GM18517 (cell line): ENCODE data around the gene NAV3.
A peak's percentile ranks its signal among the peaks of the same experiment; 100 is the strongest.

Source experiments
- ATAC-seq: cut with Tn5 transposase; IDR thresholded peaks from one replicate; pipeline ENCODE4 v1.9.1; 2021; ENCODE audit warnings: mild to moderate bottlenecking, moderate library complexity; ENCODE audit not compliant: unreplicated experiment

NAV3 gene

DNA sequence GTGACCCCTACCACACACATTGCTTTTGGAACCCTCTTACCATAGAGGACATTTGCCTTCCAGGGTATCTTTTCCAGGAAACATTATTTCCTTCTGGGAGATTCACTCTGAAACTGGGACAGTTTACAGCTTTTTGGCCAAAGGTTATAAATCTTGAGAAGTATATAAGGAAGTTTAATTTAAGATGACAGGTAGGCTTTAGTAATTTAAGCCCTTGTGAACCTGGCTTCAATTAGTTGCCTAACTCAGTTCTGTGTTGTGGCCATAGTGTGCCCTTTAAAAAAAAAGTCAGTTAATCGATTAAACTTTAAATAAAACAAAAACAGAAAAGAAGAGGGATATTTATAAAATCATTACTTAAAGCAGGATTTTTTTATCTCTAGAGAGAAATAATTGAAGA, 142.9 kb downstream of the NAV3 start:
- ATAC-seq: no peak

DNA sequence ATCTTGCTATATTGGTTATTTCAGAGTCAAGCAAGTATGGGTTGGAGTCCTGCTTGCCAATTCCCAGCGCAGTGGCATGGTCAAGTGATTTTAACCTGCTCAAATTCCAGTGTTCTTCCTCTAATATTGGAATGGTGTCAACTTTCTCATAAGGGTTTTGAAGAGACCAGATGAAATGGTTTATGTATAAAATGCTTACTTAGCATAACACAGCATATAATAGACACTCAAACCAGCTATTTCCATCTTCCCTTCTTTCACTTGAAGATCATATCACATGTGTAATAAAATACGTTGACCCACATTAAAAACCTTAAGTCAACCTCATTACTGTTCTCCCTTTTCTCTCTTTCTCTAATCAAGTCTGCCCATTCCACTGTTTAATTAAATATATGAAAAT, 144.0 kb downstream of the NAV3 start:
- no peak for ATAC-seq

DNA sequence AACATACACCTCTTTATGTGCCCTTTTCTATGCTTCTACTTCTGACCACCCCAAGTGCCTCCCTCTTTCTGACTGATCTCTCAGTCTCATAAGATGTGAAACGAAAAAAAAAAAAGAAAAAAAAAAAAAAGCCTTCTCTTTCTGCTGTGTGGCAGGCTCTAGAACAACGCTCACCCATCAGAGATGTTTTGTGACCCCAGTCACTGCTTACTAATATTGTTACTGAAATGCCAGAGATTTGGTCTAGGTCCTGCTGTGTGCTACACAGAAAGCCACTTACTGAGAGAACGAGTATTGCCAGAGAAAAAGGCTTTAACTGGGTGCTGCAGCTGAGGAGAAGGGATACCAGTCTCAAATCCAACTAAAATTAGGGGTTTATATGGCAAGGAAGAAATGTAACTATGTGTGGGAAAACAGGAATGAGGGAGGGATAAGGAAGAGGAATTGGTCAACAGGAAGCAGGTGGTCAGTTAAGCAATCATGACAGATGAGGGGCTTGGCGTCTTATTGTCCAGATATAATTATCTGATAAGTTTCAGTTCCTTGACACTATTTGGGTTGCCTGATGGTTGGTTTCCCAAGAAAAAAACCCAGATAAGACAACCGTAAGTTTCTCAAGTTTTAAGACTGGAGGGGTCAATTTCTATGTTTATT, 149.0 kb downstream of the NAV3 start:
- peak; percentile 48 for ATAC-seq

GRCh38 chr12:77980782-77981181, 150.1 kb downstream of the NAV3 start:
- ATAC-seq: no peak

GRCh38 chr12:77983859-77984258, 153.2 kb downstream of the NAV3 start:
- no peak for ATAC-seq

- no peak for ATAC-seq
These were observed 162.1 kb downstream of the NAV3 start for GRCh38 chr12:77992760-77993159.

GRCh38 chr12:77993658-77994057, 163.0 kb downstream of the NAV3 start:
- ATAC-seq: no peak

GRCh38 chr12:77995436-77996167, 164.9 kb downstream of the NAV3 start:
- ATAC-seq: peak; percentile 83

- no peak for ATAC-seq
These were observed 166.0 kb downstream of the NAV3 start for GRCh38 chr12:77996670-77997069.

DNA sequence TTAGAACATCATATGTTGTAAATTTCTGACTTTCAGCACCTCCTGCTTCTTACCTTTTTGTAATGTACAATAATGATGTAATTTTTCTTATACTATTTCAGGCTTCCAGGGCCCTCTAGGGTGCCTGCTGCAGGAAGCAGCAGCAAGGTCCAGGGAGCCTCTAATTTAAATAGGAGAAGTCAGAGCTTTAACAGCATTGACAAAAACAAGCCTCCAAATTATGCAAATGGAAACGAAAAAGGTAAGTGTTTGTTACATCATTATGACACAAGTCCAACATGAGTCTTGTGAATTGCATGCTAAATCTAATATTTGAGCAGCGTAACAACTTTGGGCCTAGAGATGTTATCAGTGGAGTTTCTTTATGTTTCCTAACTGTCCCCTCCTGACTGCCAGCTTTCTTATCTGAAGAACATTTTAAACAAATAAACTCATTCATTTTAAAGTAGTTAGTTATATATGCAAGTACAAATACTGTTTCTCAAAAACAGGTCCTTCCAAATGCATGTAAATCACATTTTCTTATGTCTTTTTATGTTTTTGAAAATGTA, 167.6 kb downstream of the NAV3 start:
- no peak for ATAC-seq

- peak; percentile 79 for ATAC-seq
These were observed 168.5 kb downstream of the NAV3 start for GRCh38 chr12:77999074-77999715.

- ATAC-seq: no peak
These were observed 172.2 kb downstream of the NAV3 start for GRCh38 chr12:78002878-78003277.

DNA sequence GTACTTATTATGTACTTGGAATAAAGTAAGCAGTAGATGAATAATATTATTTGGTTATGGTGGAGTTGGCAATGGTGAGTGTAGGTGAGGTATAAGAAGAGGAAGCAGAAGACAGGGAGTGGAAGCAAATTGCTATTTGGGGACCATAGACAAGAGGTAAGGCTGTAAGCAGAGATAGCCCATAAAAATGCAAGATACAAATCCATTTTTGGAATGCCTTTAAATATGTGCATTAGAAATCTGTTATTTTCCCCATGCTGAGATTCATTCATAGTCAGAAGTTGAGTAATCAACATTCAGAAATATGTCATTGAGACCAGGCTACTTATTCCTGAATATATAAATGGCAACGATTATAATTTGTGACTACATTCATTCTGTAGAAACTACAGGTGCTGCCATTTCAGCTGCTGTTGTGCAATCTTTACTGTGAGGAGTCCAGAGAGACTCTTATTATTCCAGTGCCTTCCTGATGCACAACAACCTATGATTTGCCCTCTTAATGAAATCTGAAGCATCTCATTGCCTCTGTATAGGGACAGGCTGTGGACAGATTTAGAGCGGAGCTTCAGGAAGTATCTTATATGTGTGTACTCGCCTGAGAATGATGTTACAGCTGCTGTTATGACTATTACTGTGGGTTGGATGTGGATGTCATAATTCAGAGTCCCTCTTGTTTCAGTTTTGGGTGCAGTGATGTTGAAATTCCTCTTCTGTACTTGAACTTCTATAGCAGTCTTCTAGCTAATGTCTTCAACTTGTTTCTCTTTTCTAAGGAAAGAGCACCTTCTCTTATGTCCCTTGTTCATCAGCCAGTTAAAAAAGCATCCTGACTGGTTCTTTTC, 173.8 kb downstream of the NAV3 start:
- no peak for ATAC-seq

DNA sequence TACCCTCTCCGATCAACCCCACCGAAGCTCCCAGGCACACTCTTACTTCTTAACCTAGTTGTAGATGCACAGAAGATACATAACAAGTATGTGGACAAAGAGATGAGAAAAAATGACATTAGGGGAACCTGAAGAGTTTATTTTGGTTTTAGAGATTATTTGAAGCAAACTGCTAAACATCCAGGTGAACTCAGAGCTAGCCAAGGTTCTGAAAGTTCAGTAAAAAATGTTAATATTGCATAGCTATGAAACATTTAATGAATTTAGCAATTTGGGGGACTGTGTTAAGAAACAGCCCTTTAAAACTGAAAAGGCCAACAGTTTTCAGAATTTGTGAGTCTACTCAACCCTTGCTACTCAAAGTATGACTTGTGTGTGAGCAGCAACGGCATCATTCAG, 174.4 kb downstream of the NAV3 start:
- no peak for ATAC-seq

- no peak for ATAC-seq
These were observed 176.5 kb downstream of the NAV3 start for GRCh38 chr12:78007173-78007572.

- no peak for ATAC-seq
These were observed 178.3 kb downstream of the NAV3 start for GRCh38 chr12:78009031-78009430.

DNA sequence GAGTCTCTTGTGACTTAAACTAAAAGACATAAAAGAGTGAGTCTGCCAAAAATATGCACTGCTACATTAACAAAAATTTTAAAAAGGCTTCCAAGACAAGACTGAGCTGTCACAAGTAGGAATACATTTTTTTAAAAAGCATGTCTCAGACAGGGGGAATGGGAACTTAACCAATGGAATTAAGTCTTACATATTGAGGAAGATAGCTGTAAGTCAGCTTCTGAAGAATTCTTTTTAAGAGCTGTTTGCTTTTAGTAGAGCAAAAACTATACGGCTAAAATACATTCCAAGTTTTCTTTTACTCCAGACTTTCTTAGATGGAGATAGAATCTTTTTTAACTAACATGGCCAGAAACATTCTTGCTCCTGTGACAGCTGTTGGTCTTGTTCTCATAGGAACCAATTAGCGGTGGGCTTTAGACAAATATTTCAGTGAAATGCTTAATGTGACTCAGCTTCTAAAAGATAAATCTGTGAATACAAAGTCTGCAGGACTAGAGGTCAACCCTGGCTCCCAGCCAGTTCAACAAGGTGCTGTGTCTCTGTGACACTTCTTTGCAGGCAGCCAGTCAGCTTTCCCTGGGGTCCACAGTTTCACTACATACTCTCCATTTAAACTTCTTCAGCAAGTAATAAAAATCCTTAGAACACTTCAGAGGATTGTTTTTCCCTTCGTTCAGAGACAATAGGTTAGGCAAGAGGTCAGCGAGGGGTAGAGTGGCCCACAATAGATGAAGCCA, 187.6 kb downstream of the NAV3 start:
- ATAC-seq: no peak

GRCh38 chr12:78018939-78019338, 188.2 kb downstream of the NAV3 start:
- no peak for ATAC-seq

DNA sequence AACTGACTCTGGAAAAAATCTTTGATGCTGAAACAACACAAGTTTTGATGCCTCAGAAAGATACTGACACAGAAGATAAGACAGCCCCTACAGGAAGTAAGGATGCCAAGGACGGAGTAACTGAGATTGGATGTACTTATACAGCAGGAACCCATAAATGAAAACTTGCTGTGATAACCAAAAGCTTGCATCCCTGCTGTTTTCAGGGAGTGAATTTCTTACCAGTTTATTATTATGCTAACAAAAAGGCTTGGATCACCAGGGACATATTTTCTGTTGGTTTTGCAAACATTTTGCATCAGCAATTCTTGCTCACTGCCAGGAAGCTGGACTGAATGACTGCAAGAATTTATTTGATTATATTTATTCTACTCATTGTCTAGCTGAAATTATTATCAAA, 197.7 kb downstream of the NAV3 start:
- ATAC-seq: no peak

- ATAC-seq: no peak
These were observed 203.3 kb downstream of the NAV3 start for GRCh38 chr12:78034025-78034424.
